CD4-positive, alpha-beta T cell treated with Interleukin-4 for 4 hours (primary cell): ENCODE results near the gene AMY1B.
"Not testable (repeated sequence)": the region's sequence is repeated elsewhere in the genome, so short reads cannot be mapped to it uniquely, and the experiment has no call there.

Experiments
- DNase-seq: peaks from one replicate; pipeline ENCODE4 v3.0.0-alpha.2; 2020

AMY1B gene

GRCh38 chr1:103696110-103696509, at the start of gene AMY1B:
Gene AMY1B (minus strand): TSS chr1:103696210. CDS start chr1:103695639, 571 bp downstream.
- not testable (repeated sequence) for DNase-seq

DNA sequence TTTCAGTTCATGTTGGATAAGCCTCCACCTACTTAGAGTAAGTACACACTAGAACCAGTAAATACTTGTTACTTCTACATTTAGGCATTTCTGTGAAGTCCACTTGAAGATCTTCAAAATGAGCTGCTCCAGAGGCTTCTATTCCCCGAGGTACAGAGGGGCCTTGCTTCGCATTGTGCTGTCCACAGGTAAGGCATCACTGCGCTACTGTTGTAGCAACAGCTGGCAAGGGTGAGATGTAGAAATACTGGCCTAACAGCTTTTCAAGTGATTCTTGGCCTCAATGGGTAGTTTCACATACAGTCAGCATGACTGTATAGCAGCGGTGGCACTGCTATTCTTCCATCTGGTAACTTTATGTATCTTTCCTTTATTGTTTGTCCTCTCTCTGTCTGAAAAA, 49.0 kb upstream of the AMY1B start:
- not testable (repeated sequence) for DNase-seq

GRCh38 chr1:103744449-103744848, 48.4 kb upstream of the AMY1B start:
- not testable (repeated sequence) for DNase-seq

DNA sequence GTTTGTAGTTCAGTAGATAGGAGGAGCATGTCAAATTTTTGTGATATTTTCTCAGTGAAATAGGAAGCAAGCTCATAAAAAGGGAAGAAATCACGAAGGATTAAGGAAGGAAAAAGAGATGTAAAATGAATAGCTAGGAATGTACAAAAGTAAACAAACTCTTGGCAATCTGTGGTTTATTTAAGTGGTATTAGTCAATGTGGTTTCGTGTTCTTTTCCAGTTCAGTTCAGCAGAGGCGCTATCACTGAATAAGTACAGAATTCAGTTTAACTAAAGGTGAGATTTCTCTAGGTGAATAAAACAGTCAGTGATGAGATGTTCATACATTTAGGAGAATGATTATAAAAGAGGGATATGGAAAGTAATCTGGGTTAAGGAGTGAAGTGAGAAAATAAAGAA, 42.0 kb upstream of the AMY1B start:
- DNase-seq, result not testable (repeated sequence)

GRCh38 chr1:103735334-103735733, 39.3 kb upstream of the AMY1B start:
- DNase-seq, result not testable (repeated sequence)

- DNase-seq, result not testable (repeated sequence)
Measured at GRCh38 chr1:103721473-103721872, 25.5 kb upstream of the AMY1B start.

DNA sequence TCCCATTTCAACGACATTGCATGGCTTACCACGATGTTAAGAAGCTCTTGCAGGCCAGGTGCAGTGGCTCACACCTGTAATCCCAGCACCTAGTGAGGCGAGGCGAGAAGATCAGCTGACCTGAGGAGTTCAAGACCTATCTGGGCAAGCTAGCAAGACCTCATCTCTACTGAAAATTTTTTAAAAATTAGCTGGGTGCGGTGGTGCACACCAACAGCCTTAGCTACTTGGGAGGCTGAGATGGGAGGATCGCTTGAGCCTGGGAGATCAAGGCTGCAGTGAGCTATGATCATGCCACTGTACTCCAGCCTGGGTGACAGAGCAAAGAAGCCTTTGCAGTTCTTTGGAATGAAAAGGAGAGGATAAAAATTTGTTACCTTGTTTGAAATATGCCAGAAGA, 21.4 kb upstream of the AMY1B start:
- not testable (repeated sequence) for DNase-seq

GRCh38 chr1:103710381-103710780, 14.4 kb upstream of the AMY1B start:
- DNase-seq, result not testable (repeated sequence)

DNA sequence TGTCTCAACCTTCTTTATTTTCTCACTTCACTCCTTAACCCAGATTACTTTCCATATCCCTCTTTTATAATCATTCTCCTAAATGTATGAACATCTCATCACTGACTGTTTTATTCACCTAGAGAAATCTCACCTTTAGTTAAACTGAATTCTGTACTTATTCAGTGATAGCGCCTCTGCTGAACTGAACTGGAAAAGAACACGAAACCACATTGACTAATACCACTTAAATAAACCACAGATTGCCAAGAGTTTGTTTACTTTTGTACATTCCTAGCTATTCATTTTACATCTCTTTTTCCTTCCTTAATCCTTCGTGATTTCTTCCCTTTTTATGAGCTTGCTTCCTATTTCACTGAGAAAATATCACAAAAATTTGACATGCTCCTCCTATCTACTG, 11.7 kb upstream of the AMY1B start:
- DNase-seq, result not testable (repeated sequence)

DNA sequence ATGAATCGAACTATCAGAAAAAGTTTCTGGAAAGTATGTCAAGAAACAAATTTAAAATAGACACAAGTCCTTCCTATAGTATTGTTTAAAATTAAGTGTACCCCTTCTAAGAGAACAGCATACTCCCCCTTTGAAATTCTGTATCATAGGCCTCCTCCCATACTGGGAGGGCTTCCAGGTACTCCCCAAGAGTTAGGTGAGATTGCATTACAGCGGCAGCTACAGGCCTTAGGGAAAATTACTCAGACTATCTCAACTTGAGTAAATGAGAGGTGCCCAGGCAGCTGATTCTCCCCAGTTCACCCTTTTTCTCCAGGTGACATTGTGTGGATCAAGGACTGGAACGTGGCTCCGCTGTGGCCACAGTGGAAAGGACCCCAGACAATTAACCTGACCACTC, 5.2 kb upstream of the AMY1B start:
- not testable (repeated sequence) for DNase-seq

DNA sequence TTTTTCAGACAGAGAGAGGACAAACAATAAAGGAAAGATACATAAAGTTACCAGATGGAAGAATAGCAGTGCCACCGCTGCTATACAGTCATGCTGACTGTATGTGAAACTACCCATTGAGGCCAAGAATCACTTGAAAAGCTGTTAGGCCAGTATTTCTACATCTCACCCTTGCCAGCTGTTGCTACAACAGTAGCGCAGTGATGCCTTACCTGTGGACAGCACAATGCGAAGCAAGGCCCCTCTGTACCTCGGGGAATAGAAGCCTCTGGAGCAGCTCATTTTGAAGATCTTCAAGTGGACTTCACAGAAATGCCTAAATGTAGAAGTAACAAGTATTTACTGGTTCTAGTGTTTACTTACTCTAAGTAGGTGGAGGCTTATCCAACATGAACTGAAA, 4.7 kb upstream of the AMY1B start:
- not testable (repeated sequence) for DNase-seq

DNA sequence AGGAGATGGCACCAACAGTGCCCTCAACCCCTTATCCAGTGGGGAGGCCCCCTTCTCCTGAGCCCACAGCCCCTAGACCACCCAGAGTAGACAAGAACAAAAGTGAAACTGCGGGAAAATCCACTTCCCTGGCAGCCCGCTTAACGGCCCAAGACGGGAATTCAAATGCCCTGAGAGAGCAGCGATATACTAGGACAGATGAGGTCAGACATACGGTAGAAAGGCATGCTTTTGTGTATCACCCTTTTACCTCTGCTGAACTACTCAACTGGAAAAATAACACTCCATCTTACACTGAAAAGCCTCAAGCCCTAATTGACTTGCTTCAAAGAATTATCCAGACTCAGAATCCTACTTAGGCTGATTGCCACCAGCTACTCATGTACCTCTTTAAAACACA, 1.4 kb upstream of the AMY1B start:
- not testable (repeated sequence) for DNase-seq

- DNase-seq, result not testable (repeated sequence)
Measured at GRCh38 chr1:103676335-103676734, 19.7 kb downstream of the AMY1B start.

GRCh38 chr1:103655460-103655859, 40.5 kb downstream of the AMY1B start, which contains the start of gene AMY1A:
Gene AMY1A (plus strand): TSS chr1:103655760. CDS start chr1:103656331, 571 bp downstream.
- not testable (repeated sequence) for DNase-seq

DNA sequence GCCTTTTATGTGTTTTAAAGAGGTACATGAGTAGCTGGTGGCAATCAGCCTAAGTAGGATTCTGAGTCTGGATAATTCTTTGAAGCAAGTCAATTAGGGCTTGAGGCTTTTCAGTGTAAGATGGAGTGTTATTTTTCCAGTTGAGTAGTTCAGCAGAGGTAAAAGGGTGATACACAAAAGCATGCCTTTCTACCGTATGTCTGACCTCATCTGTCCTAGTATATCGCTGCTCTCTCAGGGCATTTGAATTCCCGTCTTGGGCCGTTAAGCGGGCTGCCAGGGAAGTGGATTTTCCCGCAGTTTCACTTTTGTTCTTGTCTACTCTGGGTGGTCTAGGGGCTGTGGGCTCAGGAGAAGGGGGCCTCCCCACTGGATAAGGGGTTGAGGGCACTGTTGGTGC, 41.9 kb downstream of the AMY1B start:
- not testable (repeated sequence) for DNase-seq

GRCh38 chr1:103650889-103651288, 45.1 kb downstream of the AMY1B start:
- DNase-seq, result not testable (repeated sequence)

- DNase-seq, result not testable (repeated sequence)
Measured at GRCh38 chr1:103650305-103650704, 45.7 kb downstream of the AMY1B start.

DNA sequence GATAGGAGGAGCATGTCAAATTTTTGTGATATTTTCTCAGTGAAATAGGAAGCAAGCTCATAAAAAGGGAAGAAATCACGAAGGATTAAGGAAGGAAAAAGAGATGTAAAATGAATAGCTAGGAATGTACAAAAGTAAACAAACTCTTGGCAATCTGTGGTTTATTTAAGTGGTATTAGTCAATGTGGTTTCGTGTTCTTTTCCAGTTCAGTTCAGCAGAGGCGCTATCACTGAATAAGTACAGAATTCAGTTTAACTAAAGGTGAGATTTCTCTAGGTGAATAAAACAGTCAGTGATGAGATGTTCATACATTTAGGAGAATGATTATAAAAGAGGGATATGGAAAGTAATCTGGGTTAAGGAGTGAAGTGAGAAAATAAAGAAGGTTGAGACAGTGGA, 52.1 kb downstream of the AMY1B start:
- DNase-seq, result not testable (repeated sequence)

- DNase-seq, result not testable (repeated sequence)
Measured at GRCh38 chr1:103641194-103641593, 54.8 kb downstream of the AMY1B start.
